T-helper 2 cell (primary cell): Measurements from ENCODE around the gene IL22RA1.

Source experiments
- DNase-seq, 5 experiments: peaks; one replicate each; pipeline versions ENCODE4 v3.0.0 to v3.0.0-alpha.2; 2012 to 2022

Gene IL22RA1

GRCh38 chr1:24071941-24072340 lies 71.0 kb downstream of the IL22RA1 start:
- no peak for DNase-seq

DNA sequence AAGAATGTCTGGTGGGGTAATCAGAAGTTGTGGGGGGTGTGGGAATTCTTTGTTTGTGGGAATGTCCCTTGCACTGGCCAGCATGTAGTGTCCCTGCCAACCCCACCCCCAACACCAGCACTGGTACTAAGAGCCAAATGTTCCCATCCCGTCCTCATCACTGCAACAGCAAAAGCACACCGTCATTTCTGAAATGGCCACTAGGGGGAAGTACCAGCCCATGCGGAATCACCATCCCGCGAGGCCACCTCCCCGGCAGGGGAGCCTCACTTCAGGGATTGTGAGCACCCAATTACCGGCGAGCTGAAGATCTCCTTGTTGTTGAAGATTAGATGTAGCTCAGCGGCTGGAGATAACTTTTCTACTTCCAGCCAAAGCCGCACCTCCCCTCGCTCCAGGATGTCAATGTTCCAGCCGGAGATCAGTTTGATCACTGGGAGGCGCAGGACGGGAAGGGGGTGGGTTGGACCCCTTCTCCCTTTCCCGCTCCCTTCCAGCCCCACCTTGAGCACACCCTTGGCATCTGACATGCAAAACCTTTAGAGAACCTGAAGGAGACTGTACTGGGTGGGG lies 72.0 kb downstream of the IL22RA1 start:
- DNase-seq, result peak in 4 of 5 experiments; percentile 18 to 70 (median 56)

DNA sequence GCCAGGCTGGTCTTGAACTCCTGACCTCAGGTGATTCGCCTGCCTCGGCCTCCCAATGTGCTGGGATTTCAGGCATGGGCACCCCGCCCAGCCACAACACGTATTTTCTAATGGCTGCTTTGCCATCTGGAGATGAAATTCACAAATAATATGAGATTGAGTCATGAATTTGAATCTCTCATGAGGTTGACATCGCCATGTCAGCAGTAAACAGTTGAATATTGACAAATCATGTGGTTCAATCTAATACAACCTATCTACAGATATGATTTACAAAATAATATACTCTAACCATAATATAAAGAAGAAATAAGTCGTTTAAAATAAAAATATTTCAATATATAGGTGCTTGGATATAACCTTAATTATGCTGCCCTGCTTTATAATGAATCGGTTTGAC lies 73.1 kb downstream of the IL22RA1 start:
- DNase-seq, result no peak
